Endothelial cell of umbilical vein (primary cell): ENCODE results near the gene TEC. TPM values are rescaled to one million over a fixed set of nuclear protein-coding genes. Genes with fewer than 3 reads are reported as not detected.
A peak's percentile ranks its signal among the peaks of the same experiment; 100 is the strongest.

Experiments used
- BruUV-seq: library from RNA; stranded (reverse); fragments of 400-500 nt; replicated peaks from 2 replicates; lab custom pipeline; 2021; lab: Mats Ljungman, UMichigan
- CTCF ChIA-PET: fragments of 300-600, 350-600 bp; sonication (Branson Sonifier 250); formaldehyde crosslinking; loops from one replicate; lab custom pipeline; 2021; ENCODE audit warnings: antibody characterized with exemption, inconsistent platforms; lab: Charles Lee
- POLR2A ChIA-PET: fragments of 300-600, 350-600 bp; sonication (Branson Sonifier 250); formaldehyde crosslinking; loops from one replicate; lab custom pipeline; 2021; ENCODE audit warnings: antibody characterized with exemption, inconsistent platforms; lab: Charles Lee
- DNase-seq: peaks from one replicate; pipeline ENCODE4 v3.0.0-alpha.2; 2011; ENCODE audit warnings: low read depth, low spot score
- FAIRE-seq: peaks from 2 replicates; lab custom pipeline; 2011; peaks lifted over from hg19 to GRCh38; lab: Jason Lieb, UNC
- H2AFZ ChIP-seq: 2 replicates; pipeline ENCODE4 v1.6.0; 2012; ENCODE audit warnings: low read depth, low read length, control low read depth, inconsistent platforms
- H3K27ac ChIP-seq: 2 replicates; pipeline ENCODE4 v1.5.1; 2011; ENCODE audit warnings: low read depth, mild to moderate bottlenecking, control low read depth, low read length, moderate library complexity; ENCODE audit not compliant: insufficient read depth
- H3K27me3 ChIP-seq, 2 experiments: 2 replicates each; pipeline versions ENCODE4 v1.6.0 to v1.6.1; 2011; ENCODE audit warnings: low read length in 2 of 2, mixed read lengths in 1 of 2; ENCODE audit not compliant: control insufficient read depth in 2 of 2, insufficient read depth in 2 of 2
- H3K36me3 ChIP-seq, 2 experiments: 2 replicates in 1 of 2; 3 replicates in 1 of 2; pipeline ENCODE4 v1.5.1; 2011; ENCODE audit warnings: low read length in 2 of 2, mild to moderate bottlenecking in 1 of 2, moderate library complexity in 1 of 2; ENCODE audit not compliant: control insufficient read depth in 2 of 2, insufficient read depth in 2 of 2; ENCODE audit errors: extremely low read depth in 1 of 2
- H3K4me1 ChIP-seq: 3 replicates; pipeline ENCODE4 v1.5.1; 2011; ENCODE audit warnings: mild to moderate bottlenecking, low read length; ENCODE audit not compliant: control insufficient read depth, insufficient read depth; ENCODE audit errors: extremely low read depth
- H3K4me2 ChIP-seq: 2 replicates; pipeline ENCODE4 v1.6.1; 2011; ENCODE audit warnings: low read length, control low read depth, mixed read lengths; ENCODE audit not compliant: insufficient read depth
- H3K4me3 ChIP-seq, 3 experiments: fragments of 200-600 bp in 1 of 3; sonication (generic), shearing (Covaris generic) in 1 of 3; replicated peaks in 1 of 3; 2 replicates each; pipeline ENCODE4 v1.5.1; 2011 to 2016; ENCODE audit warnings: control low read depth in 3 of 3, low read length in 3 of 3, mild to moderate bottlenecking in 2 of 3, inconsistent platforms in 1 of 3, low read depth in 1 of 3, moderate library complexity in 1 of 3; ENCODE audit not compliant: insufficient read depth in 1 of 3
- H3K79me2 ChIP-seq: 2 replicates; pipeline ENCODE4 v1.6.0; 2012; ENCODE audit warnings: low read length, inconsistent platforms; ENCODE audit not compliant: control insufficient read depth, insufficient read depth
- H3K9ac ChIP-seq: replicated peaks from 2 replicates; pipeline ENCODE3; 2011; ENCODE audit warnings: low read length, control low read depth; ENCODE audit not compliant: insufficient read depth; ENCODE audit errors: extremely low read depth
- H3K9me1 ChIP-seq: replicated peaks from 3 replicates; pipeline ENCODE4 v1.6.0; 2011; ENCODE audit warnings: mild to moderate bottlenecking, low read length; ENCODE audit not compliant: control insufficient read depth, insufficient read depth; ENCODE audit errors: extremely low read depth
- H3K9me3 ChIP-seq: replicated peaks from 2 replicates; pipeline ENCODE4 v1.5.1; 2012; ENCODE audit warnings: low read length, inconsistent platforms; ENCODE audit not compliant: control insufficient read depth, insufficient read depth
- H4K20me1 ChIP-seq: replicated peaks from 2 replicates; pipeline ENCODE3; 2011; ENCODE audit warnings: mild to moderate bottlenecking, low read length; ENCODE audit not compliant: control insufficient read depth, insufficient read depth; ENCODE audit errors: extremely low read depth
- EZH2 ChIP-seq: IDR thresholded peaks from 2 replicates; pipeline ENCODE4 v1.6.1; 2012; ENCODE audit warnings: borderline replicate concordance, low read depth, mild to moderate bottlenecking, moderate library complexity, low read length, inconsistent platforms; ENCODE audit not compliant: severe bottlenecking
- FOS ChIP-seq: IDR thresholded peaks from 2 replicates; pipeline ENCODE4 v1.6.1; 2011; ENCODE audit warnings: mild to moderate bottlenecking, low read length, moderate library complexity, borderline replicate concordance; ENCODE audit not compliant: insufficient read depth
- GATA2 ChIP-seq: IDR thresholded peaks from 2 replicates; pipeline ENCODE4 v1.7.0; 2011; ENCODE audit warnings: low read depth, mild to moderate bottlenecking, moderate library complexity, mixed read lengths, low read length; ENCODE audit not compliant: insufficient read length, insufficient read depth
- JUN ChIP-seq: IDR thresholded peaks from 2 replicates; pipeline ENCODE4 v1.6.1; 2011; ENCODE audit warnings: borderline replicate concordance, low read depth; ENCODE audit not compliant: insufficient read length, insufficient read depth
- MYC ChIP-seq: IDR thresholded peaks from one replicate; pipeline ENCODE4 v1.6.1; 2011; ENCODE audit warnings: mild to moderate bottlenecking, low read depth, low read length
- POLR2A ChIP-seq: IDR thresholded peaks from 2 replicates; pipeline ENCODE4 v1.6.1; 2012; ENCODE audit warnings: low read depth, mild to moderate bottlenecking, control low read depth, low read length
- POLR2AphosphoS5 ChIP-seq: IDR thresholded peaks from 2 replicates; pipeline ENCODE4 v1.6.1; 2012; ENCODE audit warnings: low read depth, mild to moderate bottlenecking, control low read depth, low read length, moderate library complexity; ENCODE audit not compliant: insufficient read depth
- dilution Hi-C: fragments of 300-500 bp; cut with MboI; formaldehyde crosslinking; loops from one replicate; pipeline ENCODE4 v1.15.0; 2019; ENCODE audit warnings: low sequenced_read_pairs; ENCODE audit not compliant: extremely low pct_ligation_motif_present
- intact Hi-C: fragments of 100-400 bp; cut with micrococcal nuclease; formaldehyde crosslinking; loops from one replicate; pipeline ENCODE4 v1.10.0; 2022
- polyA plus RNA-seq, 4 experiments: library from polyadenylated mRNA; depleted of rRNA in 3 of 4; stranded (reverse) in 3 of 4; unstranded in 1 of 4; fragments of >200 nt; gene quantifications; 2 replicates each; pipeline versions ENCODE4 v1.2.1 to v1.2.3, GENCODE V29; 2011 to 2012; ENCODE audit warnings: missing spikeins in 1 of 4
- total RNA-seq: library from RNA; stranded (reverse); gene quantifications from 2 replicates; pipeline ENCODE4 v1.2.3, GENCODE V29; 2021
- TF ChIP-seq, protein P1 (sequence below): IDR thresholded peaks from 2 replicates; pipeline ENCODE4 v1.6.1; 2011; ENCODE audit not compliant: insufficient read depth, insufficient read length
- TF ChIP-seq, protein P2 (sequence below), 2 donors: IDR thresholded peaks; 1 replicate in 1 of 2; 2 replicates in 1 of 2; pipeline ENCODE4 v1.5.1; 2011; ENCODE audit warnings: low read length in 2 of 2, mild to moderate bottlenecking in 2 of 2, moderate library complexity in 2 of 2, control low read depth in 1 of 2, inconsistent platforms in 1 of 2, low read depth in 1 of 2; ENCODE audit not compliant: insufficient read depth in 1 of 2; ENCODE audit errors: extremely low read depth in 1 of 2

The TEC gene
- total and polyA plus RNA-seq, 2 donors (not counting 3 experiments of a cell fraction or from before 2014, with no cell fraction given) = 0.08 to 0.86 TPM

DNA sequence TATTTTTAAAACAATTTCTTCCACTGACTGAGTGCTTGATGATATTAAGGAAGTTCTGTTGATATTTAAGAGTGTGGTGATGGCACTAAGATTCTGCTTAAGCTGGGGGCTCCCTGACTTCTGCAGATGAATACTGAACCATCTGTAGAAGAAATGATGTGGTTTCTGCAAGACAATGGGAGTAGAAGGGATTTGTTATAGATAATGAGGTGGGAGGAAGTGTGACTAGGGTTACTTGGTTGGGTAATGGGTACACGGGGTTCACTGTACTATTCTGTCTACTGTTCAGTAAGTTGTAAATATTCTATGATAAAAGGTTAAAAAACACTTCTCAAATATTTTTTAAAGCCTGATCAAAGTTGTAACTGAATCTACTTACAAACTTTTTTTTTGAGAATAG is 74.7 kb downstream of the TEC start:
- BruUV-seq = no TSS peak
- CTCF ChIA-PET = no interaction called here
- H3K4me2 ChIP-seq = peak overlapping the region; percentile 31
- H3K9me3 ChIP-seq = no peaks in the 10 kb centered on the region
- dilution Hi-C loops = no loop called here
- H3K9me1 ChIP-seq = no peaks in the 10 kb centered on the region
- DNase-seq (no peak), FAIRE-seq (no peak)
- no peaks in the 10 kb centered on the region for H4K20me1 ChIP-seq
- H3K27ac ChIP-seq = no peak overlapping the region
- H3K4me3 ChIP-seq = no peak overlapping the region
- no peaks in the 10 kb centered on the region for H3K36me3 ChIP-seq
- no peak overlapping the region for H2AFZ ChIP-seq
- H3K4me1 ChIP-seq = peaks cover 5% of the 10 kb centered on the region
- intact Hi-C loops = loop anchor here (2.0 kb wide), 1 partner anchor 26 kb away; no protein-coding TSS in a partner anchor
- POLR2A ChIA-PET = no interaction called here
- no peaks in the 10 kb centered on the region for H3K79me2 ChIP-seq
- peaks cover 3 to 4% of the 10 kb centered on the region in 2 experiments for H3K27me3 ChIP-seq
- no peak for TF ChIP-seq EZH2
- no peak for TF ChIP-seq GATA2
- TF ChIP-seq POLR2A = no peak
- no peak for TF ChIP-seq FOS
- TF ChIP-seq, protein P1, sequence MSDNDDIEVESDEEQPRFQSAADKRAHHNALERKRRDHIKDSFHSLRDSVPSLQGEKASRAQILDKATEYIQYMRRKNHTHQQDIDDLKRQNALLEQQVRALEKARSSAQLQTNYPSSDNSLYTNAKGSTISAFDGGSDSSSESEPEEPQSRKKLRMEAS = no peak
- no peak for TF ChIP-seq POLR2AphosphoS5
- TF ChIP-seq, protein P2, sequence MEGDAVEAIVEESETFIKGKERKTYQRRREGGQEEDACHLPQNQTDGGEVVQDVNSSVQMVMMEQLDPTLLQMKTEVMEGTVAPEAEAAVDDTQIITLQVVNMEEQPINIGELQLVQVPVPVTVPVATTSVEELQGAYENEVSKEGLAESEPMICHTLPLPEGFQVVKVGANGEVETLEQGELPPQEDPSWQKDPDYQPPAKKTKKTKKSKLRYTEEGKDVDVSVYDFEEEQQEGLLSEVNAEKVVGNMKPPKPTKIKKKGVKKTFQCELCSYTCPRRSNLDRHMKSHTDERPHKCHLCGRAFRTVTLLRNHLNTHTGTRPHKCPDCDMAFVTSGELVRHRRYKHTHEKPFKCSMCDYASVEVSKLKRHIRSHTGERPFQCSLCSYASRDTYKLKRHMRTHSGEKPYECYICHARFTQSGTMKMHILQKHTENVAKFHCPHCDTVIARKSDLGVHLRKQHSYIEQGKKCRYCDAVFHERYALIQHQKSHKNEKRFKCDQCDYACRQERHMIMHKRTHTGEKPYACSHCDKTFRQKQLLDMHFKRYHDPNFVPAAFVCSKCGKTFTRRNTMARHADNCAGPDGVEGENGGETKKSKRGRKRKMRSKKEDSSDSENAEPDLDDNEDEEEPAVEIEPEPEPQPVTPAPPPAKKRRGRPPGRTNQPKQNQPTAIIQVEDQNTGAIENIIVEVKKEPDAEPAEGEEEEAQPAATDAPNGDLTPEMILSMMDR (IDR thresholded peaks at IDR 0.05; ENCODE audit: extremely low read depth in 1 of 2, insufficient read depth in 1 of 2, low read depth in 1 of 2, low read length in 2 of 2) = no peak
- TF ChIP-seq MYC = no peak
- no peak for TF ChIP-seq JUN
- no peak overlapping the region for H3K9ac ChIP-seq
